Natural killer cell (primary cell): ENCODE measurements around the gene DUSP18. TPM values are rescaled to one million over a fixed set of nuclear protein-coding genes. Genes with fewer than 3 reads are reported as not detected.

Source experiments
- ATAC-seq, 3 donors: fragments of 150-1000 bp in 2 of 3; fragments of 200-7000 bp in 1 of 3; cut with Tn5 transposase; 1 replicate in 1 of 3; 2 replicates in 2 of 3; pipeline ENCODE4 v1.10.0; 2021; ENCODE audit warnings: mild to moderate bottlenecking in 2 of 3, moderate library complexity in 2 of 3
- DNase-seq, 2 donors: peaks; one replicate each; pipeline versions ENCODE4 v3.0.0 to v3.0.0-alpha.2; 2013 to 2021; ENCODE audit warnings: mixed read lengths in 1 of 2
- H3K27ac ChIP-seq: one replicate; pipeline ENCODE4 v1.5.1; 2013; ENCODE audit warnings: mild to moderate bottlenecking, low read length
- H3K27me3 ChIP-seq: one replicate; pipeline ENCODE4 v1.6.1; 2013; ENCODE audit warnings: low read length; ENCODE audit not compliant: control insufficient read depth, insufficient read depth
- H3K36me3 ChIP-seq: one replicate; pipeline ENCODE4 v1.6.1; 2013; ENCODE audit warnings: low read length; ENCODE audit not compliant: control insufficient read depth, insufficient read depth
- H3K4me1 ChIP-seq: one replicate; pipeline ENCODE4 v1.6.1; 2013; ENCODE audit warnings: low read length; ENCODE audit not compliant: control insufficient read depth, insufficient read depth
- H3K4me3 ChIP-seq: one replicate; pipeline ENCODE4 v1.5.1; 2013; ENCODE audit warnings: low read length
- H3K9me3 ChIP-seq: one replicate; pipeline ENCODE4 v1.6.1; 2013; ENCODE audit warnings: low read length; ENCODE audit not compliant: control insufficient read depth, insufficient read depth
- H3K27ac Mint-ChIP-seq, 2 donors: one replicate each; pipeline ENCODE4 v1.8.0; 2022; ENCODE audit warnings: mild to moderate bottlenecking in 2 of 2, mixed read lengths in 2 of 2, moderate library complexity in 1 of 2
- H3K27me3 Mint-ChIP-seq, 2 donors: one replicate each; pipeline ENCODE4 v1.8.0; 2022; ENCODE audit warnings: low read depth in 2 of 2, mixed read lengths in 2 of 2
- H3K36me3 Mint-ChIP-seq: one replicate; pipeline ENCODE4 v1.8.0; 2022; ENCODE audit warnings: mixed read lengths
- H3K4me1 Mint-ChIP-seq, 2 donors: one replicate each; pipeline ENCODE4 v1.8.0; 2022; ENCODE audit warnings: mixed read lengths in 2 of 2
- H3K4me3 Mint-ChIP-seq: one replicate; pipeline ENCODE4 v1.8.0; 2022; ENCODE audit warnings: mild to moderate bottlenecking, moderate library complexity, mixed read lengths
- H3K9me3 Mint-ChIP-seq, 2 donors: one replicate each; pipeline ENCODE4 v1.8.0; 2022; ENCODE audit warnings: mixed read lengths in 2 of 2
- CTCF ChIP-seq: fragments of 200-600 bp; IDR thresholded peaks from one replicate; pipeline ENCODE4 v1.8.0; 2022; ENCODE audit warnings: antibody characterized with exemption
- WGBS: methylation state at CpG from one replicate; pipeline ENCODE4 v1.1.7; 2013; ENCODE audit warnings: missing lambda C conversion rate; ENCODE audit not compliant: insufficient coverage; 5-methylcytosine and 5-hydroxymethylcytosine counted together
- intact Hi-C: fragments of 100-400 bp; cut with micrococcal nuclease; formaldehyde crosslinking; loops from one replicate; pipeline ENCODE4 v1.14.2; 2022
- total RNA-seq, 4 donors: library from RNA; stranded (reverse); fragments of 120-200 nt in 1 of 4; gene quantifications; one replicate each; pipeline versions ENCODE4 v1.2.3 to v1.2.4, GENCODE V29; 2013 to 2022

The DUSP18 gene
- total RNA-seq, 3 donors from 2014 or later (not counting 1 experiment from before 2014, with no cell fraction given): 10.2 to 12.8 (median 10.5) TPM

DNA sequence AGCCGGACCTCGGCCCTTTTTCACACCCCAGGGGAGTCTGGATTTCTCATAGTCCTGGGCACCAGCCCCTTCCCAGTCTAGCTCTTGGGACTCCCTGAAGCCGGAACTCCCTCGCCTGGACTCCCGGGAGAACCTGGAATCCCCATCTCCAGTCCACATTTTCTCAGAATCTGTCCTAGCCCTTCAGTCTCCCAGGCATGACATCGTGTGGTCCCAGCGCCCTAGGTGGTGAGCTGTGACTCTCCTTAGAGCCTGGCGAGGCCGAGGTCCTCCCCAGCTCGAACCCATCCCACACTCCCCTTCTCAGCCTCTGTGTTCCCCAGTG lies 673 bp upstream of the DUSP18 start:
- H3K27ac Mint-ChIP-seq: peak overlapping the region; percentile 81 to 91
- peaks cover 21 to 32% of the 10 kb centered on the region in 2 donors for H3K4me1 Mint-ChIP-seq
- 46% methylated on average over 10 of the region's 10 CpGs for WGBS
- Histone ChIP-seq H3K27me3 (no peaks in the 10 kb centered on the region), H3K9me3 (no peaks in the 10 kb centered on the region), H3K4me1 (peaks cover 14% of the 10 kb centered on the region), H3K36me3 (peaks cover 2% of the 10 kb centered on the region), H3K27ac (no peak overlapping the region), H3K4me3 (peak overlapping the region; percentile 61)
- peak overlapping the region; percentile 95 for H3K4me3 Mint-ChIP-seq
- no peaks in the 10 kb centered on the region for H3K27me3 Mint-ChIP-seq
- DNase-seq (no peak), ATAC-seq (no peak)
- intact Hi-C loops: no loop called here
- H3K36me3 Mint-ChIP-seq: no peaks in the 10 kb centered on the region
- H3K9me3 Mint-ChIP-seq: no peaks in the 10 kb centered on the region
- no peak for TF ChIP-seq CTCF

DNA sequence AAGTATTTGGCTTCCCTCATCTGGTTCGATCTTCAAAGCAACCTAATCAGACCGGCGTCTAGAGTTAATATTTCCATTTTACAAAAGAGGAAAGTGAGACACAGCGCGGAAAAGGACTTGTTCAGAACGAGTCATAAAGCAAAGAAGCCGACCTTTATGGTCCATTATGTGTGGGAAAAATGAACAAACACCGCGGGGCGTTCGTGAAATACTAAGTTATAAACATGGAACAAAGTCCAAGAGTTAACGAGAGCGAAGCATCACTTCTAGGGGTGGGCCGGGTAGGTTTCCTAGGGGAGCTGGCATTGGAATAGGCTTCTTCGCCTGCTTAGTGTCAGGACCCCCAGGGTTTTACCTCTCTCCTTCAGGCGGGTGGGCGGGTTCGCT lies 575 bp downstream of the DUSP18 start:
- Histone ChIP-seq H3K4me1 (peaks cover 14% of the 10 kb centered on the region), H3K27me3 (no peaks in the 10 kb centered on the region), H3K4me3 (peak overlapping the region; percentile 61), H3K27ac (peak overlapping the region; percentile 51), H3K9me3 (no peaks in the 10 kb centered on the region), H3K36me3 (peaks cover 11% of the 10 kb centered on the region)
- Mint-ChIP-seq H3K27me3 (no peaks in the 10 kb centered on the region), H3K36me3 (peaks cover 8% of the 10 kb centered on the region), H3K4me1 (peaks cover 21 to 32% of the 10 kb centered on the region in 2 donors), H3K9me3 (no peaks in the 10 kb centered on the region), H3K4me3 (peak overlapping the region; percentile 95), H3K27ac (peak overlapping the region; percentile 81 to 91)
- ATAC-seq (no peak), DNase-seq (peak in 1 of 2 donors; percentile 38)
- intact Hi-C loops: loop anchor here (1.0 kb wide), 1 partner anchor 33 kb away; no protein-coding TSS in a partner anchor
- TF ChIP-seq CTCF: no peak
- WGBS: 2% methylated on average over 18 of the region's 18 CpGs

GRCh38 chr22:30665786-30666185 lies 1.9 kb downstream of the DUSP18 start:
- Mint-ChIP-seq H3K4me3 (peak overlapping the region; percentile 49), H3K4me1 (peaks cover 21 to 32% of the 10 kb centered on the region in 2 donors), H3K27me3 (no peaks in the 10 kb centered on the region), H3K36me3 (peaks cover 8% of the 10 kb centered on the region), H3K9me3 (no peaks in the 10 kb centered on the region), H3K27ac (peak overlapping the region in 1 of 2 donors; percentile 91)
- TF ChIP-seq CTCF: no peak
- Histone ChIP-seq H3K4me1 (peaks cover 14% of the 10 kb centered on the region), H3K36me3 (peaks cover 11% of the 10 kb centered on the region), H3K27me3 (no peaks in the 10 kb centered on the region), H3K9me3 (no peaks in the 10 kb centered on the region), H3K27ac (no peak overlapping the region), H3K4me3 (no peak overlapping the region)
- WGBS: 96% methylated on average over 3 of the region's 4 CpGs
- intact Hi-C loops: no loop called here
- DNase-seq (no peak), ATAC-seq (no peak)

DNA sequence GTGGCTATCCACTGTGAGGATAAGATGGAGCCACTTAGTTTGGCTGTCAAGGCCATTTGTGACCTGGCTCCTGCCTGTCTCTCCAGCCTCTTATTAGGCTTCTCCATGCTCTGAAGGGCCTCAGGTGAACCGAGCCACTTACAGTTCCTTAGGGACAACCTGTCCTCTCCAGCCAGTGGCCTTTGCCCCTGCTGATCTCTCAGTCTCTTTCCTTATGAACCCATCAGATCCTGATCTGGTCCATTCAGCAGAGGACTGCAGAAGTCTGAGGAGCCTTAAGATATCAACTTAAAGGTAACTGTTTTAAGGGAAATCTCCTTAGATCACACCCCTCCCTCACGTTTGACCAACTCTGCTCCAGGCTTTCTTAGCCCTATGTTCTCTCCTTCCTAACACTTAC lies 2.4 kb downstream of the DUSP18 start:
- no peak overlapping the region for H3K27ac ChIP-seq
- Mint-ChIP-seq H3K4me3 (no peak overlapping the region), H3K36me3 (peaks cover 11% of the 10 kb centered on the region), H3K9me3 (no peaks in the 10 kb centered on the region), H3K4me1 (peaks cover 21 to 32% of the 10 kb centered on the region in 2 donors), H3K27ac (no peak overlapping the region), H3K27me3 (no peaks in the 10 kb centered on the region)
- no peak for DNase-seq
- 93% methylated on average over 2 of the region's 2 CpGs for WGBS
- H3K36me3 ChIP-seq: peaks cover 11% of the 10 kb centered on the region
- H3K27me3 ChIP-seq: no peaks in the 10 kb centered on the region
- no peak overlapping the region for H3K4me3 ChIP-seq
- H3K4me1 ChIP-seq: peaks cover 14% of the 10 kb centered on the region
- no peaks in the 10 kb centered on the region for H3K9me3 ChIP-seq
- ATAC-seq: no peak
- no peak for TF ChIP-seq CTCF
- intact Hi-C loops: no loop called here
